Measurements from ENCODE around the gene AATF.

DNA sequence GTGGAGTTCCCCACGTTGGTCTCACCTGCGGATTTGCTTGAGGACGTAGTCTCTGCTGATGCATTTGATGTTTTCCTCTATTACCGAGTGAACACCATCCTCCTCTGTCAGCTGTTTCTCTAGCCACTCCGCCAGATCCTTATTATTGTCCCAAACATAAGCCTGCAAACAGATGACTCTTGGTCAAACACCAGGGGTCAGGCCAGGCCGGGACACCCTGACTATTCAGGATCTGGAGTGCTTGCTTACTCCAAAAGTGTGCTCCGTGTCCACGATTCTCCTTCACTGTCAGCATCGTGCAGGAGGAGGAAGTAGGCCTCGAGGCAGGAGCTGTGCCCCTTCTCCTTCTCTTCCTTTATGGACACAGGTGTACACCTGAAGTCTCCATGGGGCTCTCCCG lies 140.2 kb downstream of the AATF start:
- TF ChIP-seq, protein P1, sequence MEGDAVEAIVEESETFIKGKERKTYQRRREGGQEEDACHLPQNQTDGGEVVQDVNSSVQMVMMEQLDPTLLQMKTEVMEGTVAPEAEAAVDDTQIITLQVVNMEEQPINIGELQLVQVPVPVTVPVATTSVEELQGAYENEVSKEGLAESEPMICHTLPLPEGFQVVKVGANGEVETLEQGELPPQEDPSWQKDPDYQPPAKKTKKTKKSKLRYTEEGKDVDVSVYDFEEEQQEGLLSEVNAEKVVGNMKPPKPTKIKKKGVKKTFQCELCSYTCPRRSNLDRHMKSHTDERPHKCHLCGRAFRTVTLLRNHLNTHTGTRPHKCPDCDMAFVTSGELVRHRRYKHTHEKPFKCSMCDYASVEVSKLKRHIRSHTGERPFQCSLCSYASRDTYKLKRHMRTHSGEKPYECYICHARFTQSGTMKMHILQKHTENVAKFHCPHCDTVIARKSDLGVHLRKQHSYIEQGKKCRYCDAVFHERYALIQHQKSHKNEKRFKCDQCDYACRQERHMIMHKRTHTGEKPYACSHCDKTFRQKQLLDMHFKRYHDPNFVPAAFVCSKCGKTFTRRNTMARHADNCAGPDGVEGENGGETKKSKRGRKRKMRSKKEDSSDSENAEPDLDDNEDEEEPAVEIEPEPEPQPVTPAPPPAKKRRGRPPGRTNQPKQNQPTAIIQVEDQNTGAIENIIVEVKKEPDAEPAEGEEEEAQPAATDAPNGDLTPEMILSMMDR (IDR thresholded peaks at IDR 0.05 in 2 of 3, conservative IDR thresholded peaks at IDR 0.05 in 1 of 3; ENCODE audit: insufficient read depth in 2 of 3, low read depth in 1 of 3, low read length in 3 of 3), result no peak
- TF ChIP-seq TBP (optimal IDR thresholded peaks at IDR 0.05; ENCODE audit: low read depth, low read length), result no peak
- no peak for TF ChIP-seq TGIF2 (CRISPR knock-in tag; IDR thresholded peaks at IDR 0.05)
